CD4-positive, alpha-beta T cell treated with Interleukin-6 at 100 ng/mL for 8 hours (primary cell): ENCODE results near the gene SPEG.

ENCODE experiments used
- DNase-seq: peaks from one replicate; pipeline ENCODE4 v3.0.0-alpha.2; 2020; ENCODE audit warnings: mixed read lengths, low spot score

Gene SPEG

DNA sequence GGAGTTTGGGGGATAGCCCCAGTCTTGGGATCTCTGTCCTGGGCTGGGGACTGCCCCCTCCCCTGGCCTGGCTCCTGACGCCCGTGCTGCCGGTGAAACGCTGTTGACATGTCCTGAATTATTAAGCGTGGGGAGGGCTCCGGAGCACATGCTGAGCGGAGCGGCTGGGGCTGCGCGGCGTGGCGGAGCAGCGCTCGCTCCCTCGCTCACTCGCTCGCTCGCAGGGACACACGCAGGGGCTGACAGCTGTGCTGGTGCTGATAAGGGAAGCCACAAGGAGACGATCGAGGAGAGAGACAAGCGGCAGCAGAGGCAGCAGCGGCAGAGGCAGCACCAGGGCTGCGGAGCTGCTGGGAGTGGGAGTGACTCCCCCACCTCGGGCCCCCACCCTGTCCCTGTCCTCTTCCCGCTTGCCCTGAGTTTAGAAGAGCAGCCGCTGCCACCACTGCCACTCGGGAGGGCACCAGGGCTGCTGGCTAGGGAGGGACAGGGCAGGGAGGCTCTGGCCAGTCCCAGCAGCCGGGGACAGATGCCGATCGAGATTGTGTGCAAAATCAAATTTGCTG, 79.6 kb downstream of the SPEG start, which contains the start of gene ASIC4:
ASIC4 (plus strand) TSS at position 287 of the 566 bp plus-strand sequence; CDS start at position 530, 243 bp downstream.
- DNase-seq, result no peak

DNA sequence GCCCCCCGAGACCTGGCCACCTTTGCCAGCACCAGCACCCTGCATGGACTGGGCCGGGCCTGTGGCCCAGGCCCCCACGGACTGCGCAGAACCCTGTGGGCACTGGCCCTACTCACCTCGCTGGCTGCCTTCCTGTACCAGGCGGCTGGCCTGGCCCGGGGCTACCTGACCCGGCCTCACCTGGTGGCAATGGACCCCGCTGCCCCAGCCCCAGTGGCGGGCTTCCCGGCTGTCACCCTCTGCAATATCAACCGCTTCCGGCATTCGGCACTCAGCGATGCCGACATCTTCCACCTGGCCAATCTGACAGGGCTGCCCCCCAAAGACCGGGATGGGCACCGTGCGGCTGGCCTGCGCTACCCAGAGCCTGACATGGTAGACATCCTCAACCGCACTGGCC, 80.2 kb downstream of the SPEG start:
- no peak for DNase-seq

DNA sequence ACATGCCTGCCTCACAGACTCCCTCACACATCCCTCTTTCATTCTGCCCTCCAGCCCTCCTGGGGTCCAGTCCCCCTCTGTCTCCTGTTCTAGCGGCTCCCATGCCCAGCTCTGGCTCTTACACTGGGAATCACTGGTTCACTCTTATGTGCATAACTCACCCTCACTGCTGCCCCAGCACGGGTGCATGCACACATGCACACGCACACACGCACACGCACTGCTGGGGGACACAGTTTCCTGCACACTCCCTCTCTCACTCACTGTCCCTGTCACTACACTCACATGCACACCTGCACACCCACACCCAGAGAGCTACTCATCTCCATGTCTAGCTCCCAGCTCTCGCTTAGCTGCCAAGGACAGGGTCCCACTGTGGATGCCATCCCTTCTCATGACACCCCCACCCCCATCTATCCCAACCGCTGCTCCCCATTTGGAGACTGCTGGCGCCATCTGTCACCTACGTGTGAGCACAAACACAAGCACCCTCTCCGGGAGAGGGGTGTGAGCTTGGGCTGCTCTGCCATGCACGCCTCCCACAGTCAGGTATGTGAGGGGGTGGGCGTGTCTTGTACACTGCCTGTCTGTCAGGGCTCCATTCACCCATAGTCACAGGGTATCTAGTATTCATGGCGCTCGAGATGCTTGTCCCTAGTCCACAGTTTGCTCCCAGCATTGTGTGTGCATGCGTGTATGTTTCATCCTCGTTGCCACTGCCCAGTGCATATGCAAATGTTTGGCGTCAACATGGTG, 81.4 kb downstream of the SPEG start:
- no peak for DNase-seq

GRCh38 chr2:219516888-219517287, 82.2 kb downstream of the SPEG start:
- DNase-seq, result no peak

- DNase-seq, result no peak
Measured at GRCh38 chr2:219517954-219518778, 83.5 kb downstream of the SPEG start.

GRCh38 chr2:219519526-219519916, 84.9 kb downstream of the SPEG start:
- DNase-seq, result no peak

DNA sequence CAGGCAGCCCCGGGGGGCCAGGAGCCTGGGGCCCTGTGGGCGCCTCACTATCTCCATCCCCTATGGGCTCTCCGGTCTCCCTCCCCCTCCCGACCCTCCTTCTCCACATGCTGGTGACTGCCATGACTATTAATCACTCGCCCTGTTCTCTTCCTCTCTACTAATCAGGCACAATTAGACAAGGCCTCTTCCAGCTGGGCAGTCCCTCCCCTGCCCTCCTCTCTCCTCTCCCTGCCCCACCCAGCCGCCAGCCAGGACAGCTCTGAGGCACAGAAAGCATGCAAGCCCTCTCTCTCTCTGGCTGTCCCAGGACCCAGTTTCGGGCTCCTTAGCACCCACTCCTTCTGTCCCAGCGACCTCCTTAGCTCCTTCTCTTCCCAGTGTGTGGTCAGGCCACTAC, 85.4 kb downstream of the SPEG start:
- DNase-seq, result no peak

GRCh38 chr2:219521066-219521880, 86.6 kb downstream of the SPEG start:
- DNase-seq, result no peak

DNA sequence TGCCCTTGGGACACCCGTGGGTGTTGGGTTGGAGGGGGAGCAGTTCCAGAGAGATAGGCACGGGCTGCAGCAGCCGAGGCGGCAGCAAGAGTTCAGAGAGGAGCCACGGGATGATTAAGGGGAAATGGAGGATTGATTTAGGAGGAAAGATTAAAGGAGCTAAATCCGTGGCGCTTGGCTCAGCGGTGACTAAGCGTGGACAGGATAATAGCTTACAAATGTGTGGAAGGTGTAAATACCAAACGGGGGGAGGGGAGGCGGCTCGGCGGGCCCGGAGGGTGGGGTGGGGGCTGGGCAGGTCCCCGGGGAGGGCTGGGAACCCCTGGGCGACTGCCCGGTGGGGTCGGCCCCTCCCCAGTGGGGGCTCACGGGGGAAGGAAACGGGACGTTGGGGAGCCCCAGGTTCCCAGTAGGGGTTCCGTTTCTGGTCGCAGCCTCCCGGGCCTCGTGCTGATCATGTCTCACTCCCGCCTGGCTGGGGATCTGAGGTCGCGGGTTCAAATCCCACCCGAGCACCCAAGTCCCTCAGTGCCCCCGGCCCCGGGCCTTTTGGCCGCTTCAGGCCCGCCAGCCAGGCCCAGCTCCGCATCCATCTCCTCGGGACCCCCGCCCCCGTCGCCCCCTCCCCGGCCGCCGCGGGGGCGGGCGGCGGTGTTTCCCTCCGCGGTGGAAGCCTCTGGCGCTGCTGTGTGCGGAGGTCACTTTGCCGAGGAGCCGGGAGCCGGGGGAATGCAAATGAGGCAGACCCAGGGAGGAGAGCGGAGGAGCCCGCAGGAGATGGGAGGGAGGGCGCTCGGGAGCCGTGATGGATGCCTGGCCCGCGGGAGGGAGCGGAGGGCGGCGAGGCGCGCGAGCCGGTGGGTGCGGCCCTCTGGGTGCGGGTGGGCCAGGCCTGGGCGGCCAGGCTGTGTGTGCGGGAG, 87.7 kb downstream of the SPEG start:
- no peak for DNase-seq

DNA sequence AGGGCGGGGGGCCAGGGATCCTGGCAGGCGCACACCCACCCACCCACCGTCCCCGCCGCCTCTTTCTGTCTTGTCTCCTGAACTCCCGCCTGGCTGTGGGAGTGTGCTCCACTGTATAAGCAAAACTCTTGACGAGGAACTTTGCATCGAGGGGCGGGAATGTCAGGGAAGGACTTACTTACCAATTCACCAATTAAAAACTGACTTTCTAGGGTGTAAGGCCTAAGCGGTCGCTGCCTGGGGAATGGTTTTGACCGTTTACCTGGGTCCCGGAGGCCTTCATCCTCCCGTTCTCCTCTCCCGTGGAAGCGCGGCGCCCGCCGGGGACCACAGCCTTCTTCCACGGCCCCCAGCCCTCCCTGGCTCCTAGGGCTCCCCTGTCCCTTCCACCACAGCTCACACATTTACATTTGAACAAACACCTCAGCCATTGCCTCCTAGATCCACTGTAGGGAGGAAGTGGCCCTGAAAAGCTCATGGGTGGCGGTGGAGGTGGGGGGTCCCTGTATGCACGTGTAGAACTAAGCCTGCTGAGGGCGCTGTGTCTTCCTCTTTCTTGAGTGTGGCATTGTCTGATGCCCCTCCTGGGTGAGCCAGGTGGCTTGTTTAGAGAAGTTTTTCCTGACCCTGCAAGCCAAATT, 88.5 kb downstream of the SPEG start:
- DNase-seq, result no peak

- no peak for DNase-seq
Measured at GRCh38 chr2:219524817-219525216, 90.2 kb downstream of the SPEG start.

DNA sequence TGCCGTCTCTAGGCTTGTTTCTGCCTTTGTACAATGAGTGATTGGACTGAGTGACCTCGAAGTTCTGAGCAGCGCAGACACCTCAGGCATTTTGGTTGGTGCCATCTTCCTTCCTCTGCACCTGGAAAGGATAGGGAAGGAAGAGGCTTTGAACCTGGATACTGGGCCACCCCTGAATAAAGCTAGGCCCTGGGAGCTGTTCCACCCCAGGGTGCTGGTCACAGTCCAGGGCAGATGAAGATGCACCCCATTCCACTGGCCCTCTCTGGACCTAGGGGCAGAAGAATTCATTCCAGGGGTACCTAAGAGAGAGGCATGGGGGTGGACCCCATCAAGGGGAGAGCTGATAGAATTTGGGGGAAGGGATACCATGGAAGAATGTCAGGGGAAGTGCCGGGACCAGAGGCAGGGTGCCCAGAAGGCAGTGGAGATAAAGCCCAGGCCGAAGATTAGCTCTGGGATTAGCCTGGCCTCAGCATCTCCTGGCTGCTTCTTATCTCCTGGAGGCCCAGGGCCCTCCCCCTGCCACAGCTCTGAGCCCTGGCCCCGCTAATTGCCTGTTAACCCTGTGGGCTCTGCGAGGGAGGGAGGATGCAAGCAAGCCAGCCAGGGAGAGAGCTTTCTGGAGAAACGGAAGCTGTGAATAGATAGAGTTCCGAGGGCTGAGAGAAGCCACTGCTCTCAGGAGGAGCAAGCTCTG, 91.0 kb downstream of the SPEG start:
- DNase-seq, result no peak

DNA sequence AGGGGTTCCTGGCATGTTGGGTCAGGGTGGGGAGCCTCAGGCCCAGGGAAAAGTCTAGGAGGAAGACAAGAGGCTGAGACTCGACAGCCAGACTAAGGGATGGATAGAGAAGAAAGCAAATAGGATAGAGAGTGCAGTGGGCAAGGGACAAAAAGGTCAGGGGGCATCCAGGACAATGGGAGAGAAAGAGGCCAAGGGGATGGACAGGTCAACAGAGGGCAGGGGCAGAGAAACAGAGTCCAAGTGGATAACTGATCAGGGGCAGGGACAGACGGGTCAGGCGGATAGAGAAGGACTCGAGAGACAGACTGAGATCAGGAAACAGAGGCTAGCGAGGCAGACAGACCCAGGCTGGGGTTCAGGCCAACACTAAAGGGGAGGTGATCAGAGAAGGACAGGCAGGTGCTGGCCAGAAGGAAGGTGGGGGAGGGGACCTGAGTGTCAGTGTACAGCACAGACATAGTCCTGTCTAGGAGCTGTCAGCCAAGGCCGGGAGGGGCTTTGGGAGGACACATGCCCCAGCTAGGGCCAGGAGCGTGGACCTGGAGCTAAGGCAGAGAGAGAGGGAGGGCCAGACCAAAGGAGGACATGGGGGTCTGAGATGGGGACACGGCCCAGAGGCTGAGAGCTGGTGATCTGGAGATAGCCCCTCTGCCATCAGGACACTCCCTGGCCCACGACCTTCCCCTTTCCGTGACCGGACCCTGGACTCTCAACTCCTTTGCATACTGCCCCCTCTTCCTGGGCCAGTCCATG, 91.9 kb downstream of the SPEG start:
- no peak for DNase-seq

DNA sequence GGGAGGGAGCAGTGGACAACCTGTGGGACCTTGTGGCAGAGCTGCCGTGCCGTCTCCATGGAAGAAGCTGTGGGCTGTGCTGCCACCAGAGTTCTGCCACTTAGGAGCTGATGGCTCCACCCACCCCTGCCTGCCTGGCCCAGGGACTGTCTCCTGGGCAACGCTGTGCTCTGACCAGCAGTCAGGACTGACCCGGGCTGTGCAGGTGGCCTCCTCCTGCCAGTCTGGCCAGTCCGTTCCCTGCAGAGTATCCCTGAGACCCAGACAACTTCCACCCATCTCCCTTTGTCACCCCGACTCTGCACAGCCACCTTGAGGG, 92.4 kb downstream of the SPEG start:
- DNase-seq, result no peak

GRCh38 chr2:219527472-219527871, 92.8 kb downstream of the SPEG start:
- DNase-seq, result no peak

DNA sequence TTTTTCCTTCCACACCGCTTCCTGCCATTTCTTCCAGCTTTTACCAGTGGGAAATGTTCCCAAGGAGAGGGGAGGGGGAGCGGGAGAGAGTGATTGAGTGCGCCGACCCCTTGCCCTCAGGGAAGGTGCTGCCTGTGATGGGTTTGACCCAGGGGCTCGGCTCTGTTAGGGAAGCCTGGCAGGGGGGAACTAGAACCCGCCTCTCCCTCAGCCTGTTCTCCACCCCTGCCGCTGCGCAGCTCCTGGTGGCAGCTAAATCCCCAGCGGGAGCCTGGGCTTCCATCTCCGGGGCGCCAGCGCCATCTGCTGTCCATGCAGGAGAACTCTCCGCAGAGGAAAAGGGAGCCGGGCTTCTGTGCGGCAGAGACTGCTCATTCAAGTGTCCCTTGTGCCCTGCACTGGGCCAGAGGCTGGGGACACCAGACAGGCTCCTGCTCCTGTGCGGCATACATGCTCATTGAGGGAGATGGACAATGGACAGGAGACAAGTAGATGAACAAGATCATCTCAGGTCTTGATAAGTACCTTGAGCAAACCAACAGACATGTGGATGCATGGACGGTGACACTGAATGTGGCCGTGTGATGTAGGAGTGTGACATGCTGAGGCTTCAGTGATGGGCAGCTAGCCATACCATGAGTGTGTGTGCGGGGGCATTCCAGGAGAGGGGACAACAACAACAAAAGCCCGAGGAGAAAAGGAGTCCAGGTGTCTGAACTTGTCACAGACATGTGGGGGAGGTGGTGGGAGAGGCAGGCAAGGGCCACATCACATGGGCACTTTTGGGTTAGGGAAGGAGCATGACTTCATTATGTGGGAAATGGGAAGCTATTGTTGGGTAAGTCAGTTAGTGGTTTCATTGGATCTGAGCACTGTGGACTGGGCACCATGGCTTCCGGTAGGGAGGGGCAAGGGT, 95.7 kb downstream of the SPEG start:
- DNase-seq, result peak; percentile 80

GRCh38 chr2:219531639-219532377, 97.2 kb downstream of the SPEG start:
- DNase-seq, result no peak

GRCh38 chr2:219532378-219532649, 97.7 kb downstream of the SPEG start:
- DNase-seq, result no peak
